ENCODE measurements around the gene SRSF9. TPM values are rescaled to one million over a fixed set of nuclear protein-coding genes. Genes with fewer than 3 reads are reported as not detected.
"Not testable (repeated sequence)": the region's sequence is repeated elsewhere in the genome, so short reads cannot be mapped to it uniquely, and the experiment has no call there.

The SRSF9 gene
- total RNA-seq (100 to 1,000 TPM; 124 TPM), total RNA-seq (82.6 to 222 (median 116) reads per million in 172 experiments)
- polyA plus RNA-seq (2013, experiment 1 of 2), result 125 TPM
- polyA plus RNA-seq (2013, experiment 2 of 2), result 118 TPM

- H3K4me3 Mint-ChIP-seq, result peak within 1 kb of the TSS; percentile 90
- Histone ChIP-seq H3K4me1 (ENCODE audit: insufficient read depth, low read length) (peaks cover 39% of the 10 kb centered on the region), H3K4me3 (ENCODE audit: low read length) (peak within 1 kb of the TSS; percentile 57), H3K27me3 (ENCODE audit: control insufficient read depth in 1 of 2, insufficient read depth in 2 of 2, low read length in 2 of 2) (no peaks in the 10 kb centered on the region), H3K9me3 (ENCODE audit: control insufficient read depth in 1 of 2, insufficient read depth in 1 of 2, low read length in 2 of 2) (no peaks in the 10 kb centered on the region), H3K36me3 (ENCODE audit: insufficient read depth, low read length) (peaks cover 26% of the 10 kb centered on the region), H3K27ac (ENCODE audit: low read depth in 1 of 2, low read length in 2 of 2) (peak within 1 kb of the TSS; percentile 72 to 77)
- ATAC-seq (ENCODE audit: poor library complexity) (peak; percentile 86), DNase-seq (peak; percentile 94 to 99 (median 97))
- CTCF ChIA-PET, result interaction anchor here (0.6 to 2.8 kb wide), 16 partner anchors 10 to 218 kb away, joined by 3 to 14 read pairs (median 4); partner anchors contain the start of genes COX6A1, DYNLL1, POP5 and SIRT4
- H3K27ac Mint-ChIP-seq, result peak within 1 kb of the TSS; percentile 87
- POLR2A ChIA-PET, result interaction anchor here (1.1 to 4.3 kb wide), 16 partner anchors 11 to 268 kb away, joined by 3 to 27 read pairs (median 6); partner anchors contain the start of genes COQ5, COX6A1, DYNLL1 and GATC
- peak; percentile 91 for TF ChIP-seq CTCF (IDR thresholded peaks at IDR 0.05)
- H3K9me3 Mint-ChIP-seq, result no peaks in the 10 kb centered on the region
- peaks cover 39% of the 10 kb centered on the region for H3K36me3 Mint-ChIP-seq (ENCODE audit: low read depth)
- H3K27me3 Mint-ChIP-seq, result no peaks in the 10 kb centered on the region
- peaks cover 46% of the 10 kb centered on the region for H3K4me1 Mint-ChIP-seq (ENCODE audit: low read depth)
- intact Hi-C loops (cut with DNase I, micrococcal nuclease), result loop anchor here (1.0 to 10.0 kb wide), 6 partner anchors 23 to 275 kb away; partner anchors contain the start of genes DYNLL1 (in 1 of the 2), GATC (in 1 of the 2), GCN1 (in 1 of the 2) and TRIAP1 (in 1 of the 2)
These were observed at the start of gene SRSF9 for GRCh38 chr12:120469450-120470149. Gene SRSF9, minus strand, starts transcription at chr12:120469748. Its CDS starts 139 bp downstream, at chr12:120469609.

- CTCF ChIA-PET; H3K4me3 ChIP-seq (ENCODE audit: low read length); POLR2A ChIA-PET; H3K27ac ChIP-seq (ENCODE audit: low read depth in 1 of 2, low read length in 2 of 2); ATAC-seq (ENCODE audit: poor library complexity); DNase-seq; H3K4me1 ChIP-seq (ENCODE audit: insufficient read depth, low read length); H3K27me3 ChIP-seq (ENCODE audit: control insufficient read depth in 1 of 2, insufficient read depth in 2 of 2, low read length in 2 of 2); H3K27ac Mint-ChIP-seq; H3K9me3 ChIP-seq (ENCODE audit: control insufficient read depth in 1 of 2, insufficient read depth in 1 of 2, low read length in 2 of 2); H3K9me3 Mint-ChIP-seq; H3K27me3 Mint-ChIP-seq; intact Hi-C loops (cut with DNase I, micrococcal nuclease); H3K4me1 Mint-ChIP-seq (ENCODE audit: low read depth); H3K4me3 Mint-ChIP-seq: not testable (repeated sequence)
- peaks cover 26% of the 10 kb centered on the region for H3K36me3 Mint-ChIP-seq (ENCODE audit: low read depth)
- H3K36me3 ChIP-seq (ENCODE audit: insufficient read depth, low read length), result peaks cover 23% of the 10 kb centered on the region
These were observed 49.8 kb upstream of the SRSF9 start for GRCh38 chr12:120519324-120519723.

- H3K9me3 ChIP-seq (ENCODE audit: control insufficient read depth in 1 of 2, insufficient read depth in 1 of 2, low read length in 2 of 2), result no peaks in the 10 kb centered on the region
- no peak overlapping the region for H3K4me3 Mint-ChIP-seq
- peaks cover 27% of the 10 kb centered on the region for H3K36me3 ChIP-seq (ENCODE audit: insufficient read depth, low read length)
- H3K27ac ChIP-seq (ENCODE audit: low read depth in 1 of 2, low read length in 2 of 2), result no peak overlapping the region
- ATAC-seq (ENCODE audit: poor library complexity) (no peak), DNase-seq (no peak)
- H3K9me3 Mint-ChIP-seq, result no peaks in the 10 kb centered on the region
- H3K27ac Mint-ChIP-seq, result no peak overlapping the region
- intact Hi-C loops (cut with DNase I, micrococcal nuclease), result no loop called here
- H3K4me3 ChIP-seq (ENCODE audit: low read length), result no peak overlapping the region
- H3K36me3 Mint-ChIP-seq (ENCODE audit: low read depth), result peaks cover 31% of the 10 kb centered on the region
- H3K4me1 Mint-ChIP-seq (ENCODE audit: low read depth), result no peaks in the 10 kb centered on the region
- CTCF ChIA-PET, result no interaction called here
- H3K4me1 ChIP-seq (ENCODE audit: insufficient read depth, low read length), result no peaks in the 10 kb centered on the region
- no peak for TF ChIP-seq CTCF (IDR thresholded peaks at IDR 0.05)
- POLR2A ChIA-PET, result no interaction called here
- no peaks in the 10 kb centered on the region for H3K27me3 ChIP-seq (ENCODE audit: control insufficient read depth in 1 of 2, insufficient read depth in 2 of 2, low read length in 2 of 2)
- no peaks in the 10 kb centered on the region for H3K27me3 Mint-ChIP-seq
These were observed 45.9 kb upstream of the SRSF9 start for GRCh38 chr12:120515496-120515895.
